GM18526 (cell line): ENCODE measurements around the gene LENEP.

ENCODE experiments used
- POLR2A ChIP-seq: IDR thresholded peaks from 3 replicates; pipeline ENCODE4 v1.6.1; 2011; ENCODE audit not compliant: insufficient read length; ENCODE audit errors: extremely low read depth

The LENEP gene

GRCh38 chr1:154993572-154994268, at the start of gene LENEP:
TSS of gene LENEP (plus strand) at chr1:154993586. CDS start at chr1:154993608, 22 bp downstream.
- TF ChIP-seq POLR2A = no peak

- TF ChIP-seq POLR2A = no peak
Measured at GRCh38 chr1:154943649-154944400, 49.6 kb upstream of the LENEP start.

- no peak for TF ChIP-seq POLR2A
Measured at GRCh38 chr1:154944401-154945159, 48.8 kb upstream of the LENEP start.

- no peak for TF ChIP-seq POLR2A
Measured at GRCh38 chr1:154945160-154945961, 48.0 kb upstream of the LENEP start.

GRCh38 chr1:154945962-154946850, 47.2 kb upstream of the LENEP start:
- no peak for TF ChIP-seq POLR2A

- TF ChIP-seq POLR2A = no peak
Measured at GRCh38 chr1:154948079-154948478, 45.3 kb upstream of the LENEP start.

GRCh38 chr1:154951901-154952657, 41.3 kb upstream of the LENEP start:
- no peak for TF ChIP-seq POLR2A

GRCh38 chr1:154952664-154953063, 40.7 kb upstream of the LENEP start:
- TF ChIP-seq POLR2A = no peak

GRCh38 chr1:154953611-154954038, 39.8 kb upstream of the LENEP start:
- no peak for TF ChIP-seq POLR2A

GRCh38 chr1:154954541-154954940, 38.8 kb upstream of the LENEP start:
- no peak for TF ChIP-seq POLR2A

- TF ChIP-seq POLR2A = peak; percentile 26
Measured at GRCh38 chr1:154955039-154955717, 38.2 kb upstream of the LENEP start.

- TF ChIP-seq POLR2A = no peak
Measured at GRCh38 chr1:154955718-154956543, 37.5 kb upstream of the LENEP start, which contains the start of gene PBXIP1. TSS of gene PBXIP1 (minus strand) at chr1:154956099. CDS start at chr1:154953721, 2,378 bp downstream.
